Measurements from ENCODE around the gene TRAFD1.

TRAFD1 gene

DNA sequence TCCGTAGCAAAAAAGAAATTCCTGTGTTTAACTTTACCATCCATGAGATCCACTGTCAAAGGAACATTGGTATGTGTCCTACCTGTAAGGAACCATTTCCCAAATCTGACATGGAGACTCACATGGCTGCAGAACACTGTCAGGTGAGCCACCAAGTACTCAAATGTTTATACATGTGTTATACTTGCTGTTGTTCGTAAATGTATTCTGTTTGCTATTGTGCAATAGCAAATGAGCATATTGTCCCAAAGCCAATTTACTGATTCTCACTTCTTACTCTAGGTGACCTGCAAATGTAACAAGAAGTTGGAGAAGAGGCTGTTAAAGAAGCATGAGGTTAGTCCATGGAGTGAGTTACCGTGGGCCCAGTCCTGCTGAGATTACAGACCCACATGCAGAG lies 9.4 kb downstream of the TRAFD1 start:
- Histone ChIP-seq H3K4me3 (ENCODE audit: low read depth, low read length) (no peak overlapping the region), H3K36me3 (replicated peaks) (peaks cover 43% of the 10 kb centered on the region), H3K27me3 (replicated peaks) (no peaks in the 10 kb centered on the region), H3K27ac (no peak overlapping the region)
- no peak for DNase-seq
- no peak for TF ChIP-seq CTCF (IDR thresholded peaks at IDR 0.05; ENCODE audit: low read depth, low read length, missing control alignments)
- in situ Hi-C loops (cut with HindIII; ENCODE audit: low pct_ligation_motif_present, low sequenced_read_pairs), result no loop called here

- no peak for DNase-seq
- no peak overlapping the region for H3K4me3 ChIP-seq (ENCODE audit: low read depth, low read length)
- in situ Hi-C loops (cut with HindIII; ENCODE audit: low pct_ligation_motif_present, low sequenced_read_pairs), result no loop called here
- H3K27ac ChIP-seq, result no peak overlapping the region
- TF ChIP-seq CTCF (IDR thresholded peaks at IDR 0.05; ENCODE audit: low read depth, low read length, missing control alignments), result no peak
- no peaks in the 10 kb centered on the region for H3K27me3 ChIP-seq (replicated peaks)
- peaks cover 79% of the 10 kb centered on the region for H3K36me3 ChIP-seq (replicated peaks)
Measured at GRCh38 chr12:112140728-112141127, 15.4 kb downstream of the TRAFD1 start.

GRCh38 chr12:112146123-112146522 lies 20.8 kb downstream of the TRAFD1 start:
- H3K27ac ChIP-seq, result no peak overlapping the region
- DNase-seq, result no peak
- H3K36me3 ChIP-seq (replicated peaks), result peaks cover 77% of the 10 kb centered on the region
- in situ Hi-C loops (cut with HindIII; ENCODE audit: low pct_ligation_motif_present, low sequenced_read_pairs), result no loop called here
- no peak overlapping the region for H3K4me3 ChIP-seq (ENCODE audit: low read depth, low read length)
- no peaks in the 10 kb centered on the region for H3K27me3 ChIP-seq (replicated peaks)
- no peak for TF ChIP-seq CTCF (IDR thresholded peaks at IDR 0.05; ENCODE audit: low read depth, low read length, missing control alignments)

DNA sequence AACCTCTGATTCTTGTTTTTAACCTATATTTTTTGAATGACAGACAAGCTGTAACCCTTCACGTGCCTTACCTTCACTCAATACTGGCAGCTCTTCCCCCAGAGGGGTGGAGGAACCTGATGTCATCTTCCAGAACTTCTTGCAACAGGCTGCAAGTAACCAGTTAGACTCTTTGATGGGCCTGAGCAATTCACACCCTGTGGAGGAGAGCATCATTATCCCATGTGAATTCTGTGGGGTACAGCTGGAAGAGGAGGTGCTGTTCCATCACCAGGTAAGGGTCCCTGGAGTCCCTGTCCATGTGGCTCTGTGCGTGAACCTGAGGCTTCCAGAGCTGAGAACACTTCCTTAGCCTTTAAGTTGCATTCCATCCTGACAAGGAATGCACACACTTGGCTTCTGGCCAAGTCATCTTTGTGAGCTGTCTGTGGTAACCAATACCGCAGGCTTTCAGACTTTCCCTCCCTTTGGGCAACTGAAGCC lies 22.7 kb downstream of the TRAFD1 start:
- DNase-seq, result peak; percentile 84
- in situ Hi-C loops (cut with HindIII; ENCODE audit: low pct_ligation_motif_present, low sequenced_read_pairs), result no loop called here
- Histone ChIP-seq H3K27ac (peak overlapping the region; percentile 39), H3K27me3 (replicated peaks) (no peaks in the 10 kb centered on the region), H3K36me3 (replicated peaks) (peaks cover 80% of the 10 kb centered on the region), H3K4me3 (ENCODE audit: low read depth, low read length) (no peak overlapping the region)
- no peak for TF ChIP-seq CTCF (IDR thresholded peaks at IDR 0.05; ENCODE audit: low read depth, low read length, missing control alignments)

GRCh38 chr12:112149596-112149995 lies 24.2 kb downstream of the TRAFD1 start:
- no peak for DNase-seq
- Histone ChIP-seq H3K27ac (no peak overlapping the region), H3K27me3 (replicated peaks) (no peaks in the 10 kb centered on the region), H3K36me3 (replicated peaks) (peaks cover 73% of the 10 kb centered on the region), H3K4me3 (ENCODE audit: low read depth, low read length) (no peak overlapping the region)
- TF ChIP-seq CTCF (IDR thresholded peaks at IDR 0.05; ENCODE audit: low read depth, low read length, missing control alignments), result no peak
- in situ Hi-C loops (cut with HindIII; ENCODE audit: low pct_ligation_motif_present, low sequenced_read_pairs), result no loop called here

Measured in brain microvascular endothelial cell (primary cell).